Endothelial cell of umbilical vein (primary cell): ENCODE results near the gene PNCK.

Experiments
- CTCF ChIP-seq, 2 donors: IDR thresholded peaks; 1 replicate in 1 of 2; 2 replicates in 1 of 2; pipeline ENCODE4 v1.5.1; 2011; ENCODE audit warnings: low read length in 2 of 2, mild to moderate bottlenecking in 2 of 2, moderate library complexity in 2 of 2, control low read depth in 1 of 2, inconsistent platforms in 1 of 2, low read depth in 1 of 2; ENCODE audit not compliant: insufficient read depth in 1 of 2; ENCODE audit errors: extremely low read depth in 1 of 2
- FOS ChIP-seq: IDR thresholded peaks from 2 replicates; pipeline ENCODE4 v1.6.1; 2011; ENCODE audit warnings: mild to moderate bottlenecking, low read length, moderate library complexity, borderline replicate concordance; ENCODE audit not compliant: insufficient read depth
- JUN ChIP-seq: IDR thresholded peaks from 2 replicates; pipeline ENCODE4 v1.6.1; 2011; ENCODE audit warnings: borderline replicate concordance, low read depth; ENCODE audit not compliant: insufficient read length, insufficient read depth
- MAX ChIP-seq: IDR thresholded peaks from 2 replicates; pipeline ENCODE4 v1.6.1; 2011; ENCODE audit not compliant: insufficient read depth, insufficient read length
- POLR2A ChIP-seq: IDR thresholded peaks from 2 replicates; pipeline ENCODE4 v1.6.1; 2012; ENCODE audit warnings: low read depth, mild to moderate bottlenecking, control low read depth, low read length
- POLR2AphosphoS5 ChIP-seq: IDR thresholded peaks from 2 replicates; pipeline ENCODE4 v1.6.1; 2012; ENCODE audit warnings: low read depth, mild to moderate bottlenecking, control low read depth, low read length, moderate library complexity; ENCODE audit not compliant: insufficient read depth

- TF ChIP-seq JUN: no peak
- no peak for TF ChIP-seq POLR2A
- TF ChIP-seq CTCF (IDR thresholded peaks at IDR 0.05; ENCODE audit: extremely low read depth in 1 of 2, insufficient read depth in 1 of 2, low read depth in 1 of 2, low read length in 2 of 2): no peak
- TF ChIP-seq MAX: no peak
- TF ChIP-seq POLR2AphosphoS5: no peak
- no peak for TF ChIP-seq FOS
Observed at GRCh38 chrX:153706799-153707198, 33.2 kb upstream of the PNCK start.
